ENCODE results near the gene SCUBE3.

DNA sequence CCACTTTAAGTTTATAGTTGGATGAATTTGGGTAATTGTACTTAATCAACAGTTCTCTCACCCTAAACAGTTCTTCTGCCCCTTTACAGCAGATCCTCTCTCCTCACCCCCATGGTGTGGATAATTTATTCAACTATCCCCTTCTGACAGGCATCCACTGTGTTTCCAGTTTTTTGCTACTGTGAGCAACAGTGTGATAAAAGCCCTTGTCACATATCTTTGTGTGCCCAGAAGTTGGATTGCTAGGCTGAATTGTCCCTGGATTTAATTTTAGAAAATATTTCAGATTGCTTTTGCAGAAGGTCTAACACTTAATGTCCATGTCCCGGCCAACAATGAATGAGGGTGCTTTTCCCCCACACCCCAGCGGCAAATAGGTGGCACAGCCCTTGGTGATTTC, 30.5 kb upstream of the SCUBE3 start:
- TF ChIP-seq, protein P1, sequence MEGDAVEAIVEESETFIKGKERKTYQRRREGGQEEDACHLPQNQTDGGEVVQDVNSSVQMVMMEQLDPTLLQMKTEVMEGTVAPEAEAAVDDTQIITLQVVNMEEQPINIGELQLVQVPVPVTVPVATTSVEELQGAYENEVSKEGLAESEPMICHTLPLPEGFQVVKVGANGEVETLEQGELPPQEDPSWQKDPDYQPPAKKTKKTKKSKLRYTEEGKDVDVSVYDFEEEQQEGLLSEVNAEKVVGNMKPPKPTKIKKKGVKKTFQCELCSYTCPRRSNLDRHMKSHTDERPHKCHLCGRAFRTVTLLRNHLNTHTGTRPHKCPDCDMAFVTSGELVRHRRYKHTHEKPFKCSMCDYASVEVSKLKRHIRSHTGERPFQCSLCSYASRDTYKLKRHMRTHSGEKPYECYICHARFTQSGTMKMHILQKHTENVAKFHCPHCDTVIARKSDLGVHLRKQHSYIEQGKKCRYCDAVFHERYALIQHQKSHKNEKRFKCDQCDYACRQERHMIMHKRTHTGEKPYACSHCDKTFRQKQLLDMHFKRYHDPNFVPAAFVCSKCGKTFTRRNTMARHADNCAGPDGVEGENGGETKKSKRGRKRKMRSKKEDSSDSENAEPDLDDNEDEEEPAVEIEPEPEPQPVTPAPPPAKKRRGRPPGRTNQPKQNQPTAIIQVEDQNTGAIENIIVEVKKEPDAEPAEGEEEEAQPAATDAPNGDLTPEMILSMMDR (IDR thresholded peaks at IDR 0.05): no peak
- no peak for TF ChIP-seq POLR2A (IDR thresholded peaks at IDR 0.05)
